Cardiac ventricle fibroblast (primary cell): ENCODE measurements around the gene TMBIM4. TPM values are rescaled to one million over a fixed set of nuclear protein-coding genes. Genes with fewer than 3 reads are reported as not detected.

Experiments used
- total RNA-seq: library from RNA; depleted of rRNA; stranded (reverse); fragments of >200 nt; gene quantifications from 2 replicates; pipeline ENCODE4 v1.2.3, GENCODE V29; 2015

TMBIM4 gene
- total RNA-seq, result 186 and 220 TPM in 2 replicates

GRCh38 chr12:66169221-66170170 is at the start of gene TMBIM4:
Gene TMBIM4, minus strand, starts transcription at chr12:66169996. Its CDS starts 45 bp downstream, at chr12:66169951.

GRCh38 chr12:66188584-66189485 is 19.0 kb upstream of the TMBIM4 start, which contains the start of gene IRAK3:
Gene IRAK3, plus strand, starts transcription at chr12:66189214. Its CDS starts 86 bp downstream, at chr12:66189300.

GRCh38 chr12:66130267-66131066 is 39.3 kb downstream of the TMBIM4 start, which contains the start of gene LLPH:
Gene LLPH, minus strand, starts transcription at chr12:66130750. Its CDS starts 1,644 bp downstream, at chr12:66129106.

Other genes starting within 250 kb of the TMBIM4 start
- 11.2 and 12.1 TPM in 2 replicates for gene LLPH, start 39.2 kb downstream of the TMBIM4 start, total RNA-seq
- gene IRAK3, start 19.2 kb upstream of the TMBIM4 start, total RNA-seq, result 18.3 and 18.7 TPM in 2 replicates
- 1.3 and 2.2 TPM in 2 replicates for gene HELB, start 132.5 kb upstream of the TMBIM4 start, total RNA-seq